GM23248 (cell line): ENCODE measurements around the gene ZNF638. TPM values are rescaled to one million over a fixed set of nuclear protein-coding genes. Genes with fewer than 3 reads are reported as not detected.
A peak's percentile ranks its signal among the peaks of the same experiment; 100 is the strongest.

ENCODE experiments used
- DNase-seq: peaks from one replicate; pipeline ENCODE4 v3.0.0-alpha.2; 2015
- H2AFZ ChIP-seq: fragments of 200-600 bp; sonication (generic); 2 replicates; pipeline ENCODE4 v1.6.1; 2016; ENCODE audit warnings: antibody characterized with exemption
- H3F3A ChIP-seq: fragments of 200-600 bp; sonication (generic); 2 replicates; pipeline ENCODE4 v1.6.1; 2016; ENCODE audit warnings: mild to moderate bottlenecking, antibody characterized with exemption, mixed run types; ENCODE audit not compliant: insufficient read depth
- H3K27ac ChIP-seq: fragments of 200-600 bp; sonication (generic); 2 replicates; pipeline ENCODE4 v1.5.1; 2016; ENCODE audit warnings: mild to moderate bottlenecking
- H3K27me3 ChIP-seq: fragments of 200-600 bp; sonication (generic); replicated peaks from 2 replicates; pipeline ENCODE4 v1.6.1; 2016; ENCODE audit warnings: mild to moderate bottlenecking; ENCODE audit not compliant: insufficient read depth
- H3K36me3 ChIP-seq: fragments of 200-600 bp; sonication (generic); 2 replicates; pipeline ENCODE4 v1.6.1; 2016; ENCODE audit warnings: low read depth, mild to moderate bottlenecking
- H3K4me1 ChIP-seq: fragments of 200-600 bp; sonication (generic); 2 replicates; pipeline ENCODE4 v1.6.1; 2016; ENCODE audit warnings: mild to moderate bottlenecking; ENCODE audit not compliant: insufficient read depth
- H3K4me2 ChIP-seq: fragments of 200-600 bp; sonication (generic); one replicate; pipeline ENCODE4 v1.6.1; 2016; ENCODE audit warnings: mild to moderate bottlenecking; ENCODE audit not compliant: unreplicated experiment
- H3K4me3 ChIP-seq: fragments of 200-600 bp; sonication (generic); 2 replicates; pipeline ENCODE4 v1.5.1; 2016; ENCODE audit warnings: mild to moderate bottlenecking
- H3K79me2 ChIP-seq: fragments of 200-600 bp; sonication (generic); 2 replicates; pipeline ENCODE4 v1.6.1; 2016; ENCODE audit warnings: mild to moderate bottlenecking; ENCODE audit not compliant: insufficient read depth
- H3K9ac ChIP-seq: fragments of 200-600 bp; sonication (generic); 2 replicates; pipeline ENCODE4 v1.6.1; 2016; ENCODE audit warnings: mild to moderate bottlenecking
- H3K9me2 ChIP-seq: fragments of 200-600 bp; sonication (generic); 2 replicates; pipeline ENCODE4 v1.6.1; 2016; ENCODE audit warnings: mixed run types, mild to moderate bottlenecking, moderate library complexity; ENCODE audit not compliant: insufficient read depth
- H3K9me3 ChIP-seq: fragments of 200-600 bp; sonication (generic); one replicate; pipeline ENCODE4 v1.6.1; 2017; ENCODE audit warnings: low read depth
- H4K20me1 ChIP-seq: fragments of 200-600 bp; sonication (generic); 2 replicates; pipeline ENCODE4 v1.6.0; 2016; ENCODE audit not compliant: insufficient read depth
- EZH2 ChIP-seq: fragments of 200-600 bp; sonication (generic); IDR thresholded peaks from 2 replicates; pipeline ENCODE4 v1.6.1; 2018; ENCODE audit warnings: antibody characterized with exemption, mild to moderate bottlenecking; ENCODE audit not compliant: insufficient read depth, poor library complexity, severe bottlenecking
- EZH2phosphoT487 ChIP-seq: fragments of 200-600 bp; sonication (generic); IDR thresholded peaks from 2 replicates; pipeline ENCODE4 v1.6.1; 2018; ENCODE audit warnings: antibody characterized with exemption, moderate library complexity, mild to moderate bottlenecking, low read depth; ENCODE audit not compliant: insufficient read depth
- WGBS, 2 experiments: methylation state at CpG; one replicate each; pipeline ENCODE4 v1.1.6; 2015 to 2017; ENCODE audit warnings: low lambda C conversion rate in 2 of 2, low coverage in 1 of 2; ENCODE audit errors: missing lambda C conversion rate in 2 of 2; 5-methylcytosine and 5-hydroxymethylcytosine counted together
- in situ Hi-C: fragments of 300-500 bp; cut with MboI; formaldehyde crosslinking; loops from 2 replicates; pipeline ENCODE4 v1.15.0; 2020
- polyA plus RNA-seq: library from polyadenylated mRNA; unstranded; fragments of >200 nt; fragmentation: Nextera tagmentation; extraction: Ambion mirVana; gene quantifications from 2 replicates; pipeline ENCODE4 v1.2.1, GENCODE V29; 2016
- total RNA-seq: library from RNA; depleted of rRNA; stranded (reverse); fragments of >200 nt; shearing (Covaris generic); gene quantifications from 2 replicates; pipeline ENCODE4 v1.2.3, GENCODE V29; 2014

The ZNF638 gene
- total and polyA plus RNA-seq, 2 experiments from 2014 or later, result 44.0 to 83.0 TPM

DNA sequence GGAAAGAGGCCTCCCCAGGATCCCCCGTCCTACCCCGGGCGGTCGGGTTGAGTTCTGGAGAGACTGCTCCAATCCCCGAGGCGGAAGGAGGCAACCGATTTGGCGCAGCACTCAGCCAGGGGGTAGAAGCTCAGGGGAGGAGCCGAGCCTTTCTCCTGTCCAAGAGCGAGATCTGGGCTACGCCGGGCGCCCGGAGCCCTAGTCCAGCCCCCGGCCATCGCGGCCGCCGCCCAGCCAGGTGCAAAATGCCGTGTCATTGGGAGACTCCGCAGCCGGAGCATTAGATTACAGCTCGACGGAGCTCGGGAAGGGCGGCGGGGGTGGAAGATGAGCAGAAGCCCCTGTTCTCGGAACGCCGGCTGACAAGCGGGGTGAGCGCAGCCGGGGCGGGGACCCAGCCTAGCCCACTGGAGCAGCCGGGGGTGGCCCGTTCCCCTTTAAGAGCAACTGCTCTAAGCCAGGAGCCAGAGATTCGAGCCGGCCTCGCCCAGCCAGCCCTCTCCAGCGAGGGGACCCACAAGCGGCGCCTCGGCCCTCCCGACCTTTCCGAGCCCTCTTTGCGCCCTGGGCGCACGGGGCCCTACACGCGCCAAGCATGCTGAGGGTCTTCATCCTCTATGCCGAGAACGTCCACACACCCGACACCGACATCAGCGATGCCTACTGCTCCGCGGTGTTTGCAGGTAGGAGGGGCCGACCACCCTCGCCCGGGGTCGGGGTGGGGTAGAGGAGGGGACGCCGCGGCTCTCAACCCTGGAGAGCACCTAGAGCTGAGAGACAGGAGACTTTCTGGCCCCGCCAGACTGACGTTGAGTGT is 122.0 kb downstream of the ZNF638 start, which contains the start of gene DYSF:
DYSF (plus strand) TSS at position 158 of the 817 bp plus-strand sequence.
- Histone ChIP-seq H3K4me1 (peaks cover 10% of the 10 kb centered on the region; the same call in 1 of the 2 replicates), H3K9me2 (no peaks in the 10 kb centered on the region), H3K27ac (no peak within 1 kb of the TSS), H3K4me3 (peak within 1 kb of the TSS; percentile 67), H3K9ac (peak within 1 kb of the TSS; percentile 41), H3K79me2 (no peaks in the 10 kb centered on the region), H3K27me3 (peaks cover 10% of the 10 kb centered on the region; the same call in 1 of the 2 replicates), H3K9me3 (no peaks in the 10 kb centered on the region), H3K4me2 (peak within 1 kb of the TSS; percentile 69), H3K36me3 (no peaks in the 10 kb centered on the region), H2AFZ (peak within 1 kb of the TSS; percentile 80), H4K20me1 (no peaks in the 10 kb centered on the region), H3F3A (no peaks in the 10 kb centered on the region)
- in situ Hi-C loops, result no loop called here
- TF ChIP-seq EZH2 (no peak), EZH2phosphoT487 (no peak)
- WGBS, 2 experiments, result 3 to 4% methylated on average over 57 to 66 of the region's 66 CpGs
- peak; percentile 57 for DNase-seq

DNA sequence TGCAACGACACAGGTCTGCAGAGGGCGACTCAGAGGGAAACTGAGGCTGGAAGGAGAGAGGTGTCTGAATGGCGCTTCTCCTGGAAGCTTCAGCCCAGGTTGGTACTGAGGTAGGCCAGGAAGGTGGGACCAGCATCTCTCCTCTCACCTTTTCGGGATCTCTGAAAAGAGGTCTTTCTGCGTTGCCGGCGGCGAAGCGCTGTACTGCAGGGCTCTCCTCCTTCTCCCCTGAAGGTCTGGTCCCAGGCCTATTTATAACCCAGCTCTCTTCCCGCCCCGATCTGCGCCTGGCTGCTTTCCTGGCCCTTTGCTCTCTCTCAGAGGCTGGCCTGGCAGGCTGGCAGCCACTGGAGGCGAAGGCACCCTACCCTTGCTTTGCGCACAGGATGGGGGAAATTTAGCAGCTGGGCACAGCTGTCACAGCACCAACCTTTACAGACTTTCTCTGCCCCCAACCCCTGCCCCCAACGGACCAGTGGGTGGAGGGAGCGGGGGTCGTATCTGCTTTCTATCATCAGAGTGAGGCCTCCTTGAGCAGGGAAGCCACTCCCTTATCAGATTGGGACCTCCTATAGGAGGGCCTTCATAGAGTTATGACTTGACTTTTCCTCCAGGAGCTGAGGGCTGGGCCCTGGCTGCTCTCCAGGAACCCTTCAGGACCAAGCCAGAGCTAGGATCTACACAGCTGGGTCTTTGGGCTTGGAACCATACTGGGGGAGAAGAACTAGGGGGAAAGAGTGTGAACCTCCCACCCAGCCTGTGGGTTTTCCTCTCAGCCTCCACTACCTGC is 122.8 kb downstream of the ZNF638 start:
- Histone ChIP-seq H3K9me3 (no peaks in the 10 kb centered on the region), H2AFZ (no peak overlapping the region), H3K9ac (no peak overlapping the region), H3K4me2 (peak overlapping the region; percentile 69), H3K79me2 (no peaks in the 10 kb centered on the region), H4K20me1 (no peaks in the 10 kb centered on the region), H3K4me3 (peak overlapping the region; percentile 67), H3K9me2 (no peaks in the 10 kb centered on the region), H3F3A (no peaks in the 10 kb centered on the region), H3K36me3 (no peaks in the 10 kb centered on the region), H3K27me3 (peaks cover 10% of the 10 kb centered on the region; the same call in 1 of the 2 replicates), H3K27ac (no peak overlapping the region), H3K4me1 (peaks cover 10% of the 10 kb centered on the region; the same call in 1 of the 2 replicates)
- WGBS, 2 experiments, result 37 to 48% methylated on average over 17 of the region's 17 CpGs
- in situ Hi-C loops, result no loop called here
- TF ChIP-seq EZH2, result no peak
- no peak for TF ChIP-seq EZH2phosphoT487
- no peak for DNase-seq

DNA sequence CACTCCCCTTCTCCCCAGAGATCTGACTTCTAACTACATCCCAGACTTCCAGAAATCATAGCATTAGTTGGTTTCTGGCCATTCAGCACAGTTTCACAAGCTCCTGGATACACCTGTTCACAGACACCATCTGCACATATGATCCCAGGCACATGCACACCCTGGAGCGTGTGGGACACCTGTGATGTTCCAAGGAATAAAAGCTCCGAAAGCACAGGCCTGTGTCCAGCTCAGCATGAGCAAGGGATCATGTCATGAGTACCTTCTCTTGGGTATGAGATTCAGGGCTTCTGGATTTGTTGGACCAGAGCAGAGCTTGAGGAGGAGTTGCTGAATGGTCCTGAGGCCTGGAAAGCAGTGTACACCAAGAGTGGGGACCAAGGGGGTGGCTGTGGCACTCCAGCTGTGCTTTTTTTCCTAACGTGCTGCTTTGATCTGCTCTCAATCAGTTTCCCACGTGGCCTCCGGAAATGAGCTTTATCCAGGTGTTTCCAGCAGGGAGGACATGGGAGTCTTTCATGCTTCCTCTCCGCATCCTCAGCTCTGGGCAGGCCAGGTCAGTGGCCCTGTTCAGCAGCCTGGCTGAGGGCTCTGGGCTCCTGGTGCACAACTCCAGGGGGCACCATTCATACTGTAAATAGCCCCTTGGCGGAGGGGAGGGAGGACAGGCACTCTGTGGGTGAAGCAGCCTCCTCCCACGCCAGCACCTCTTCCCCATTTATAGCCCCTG is 123.6 kb downstream of the ZNF638 start:
- in situ Hi-C loops, result no loop called here
- no peaks in the 10 kb centered on the region for H3K36me3 ChIP-seq
- no peak for DNase-seq
- H3K4me3 ChIP-seq, result no peak overlapping the region
- H3K4me1 ChIP-seq, result peaks cover 10% of the 10 kb centered on the region; the same call in 1 of the 2 replicates
- no peak overlapping the region for H3K27ac ChIP-seq
- H3K27me3 ChIP-seq, result peaks cover 10% of the 10 kb centered on the region; the same call in 1 of the 2 replicates
- no peak overlapping the region for H2AFZ ChIP-seq
- H3K9me2 ChIP-seq, result no peaks in the 10 kb centered on the region
- H4K20me1 ChIP-seq, result no peaks in the 10 kb centered on the region
- no peaks in the 10 kb centered on the region for H3F3A ChIP-seq
- no peak overlapping the region for H3K9ac ChIP-seq
- no peaks in the 10 kb centered on the region for H3K9me3 ChIP-seq
- H3K79me2 ChIP-seq, result no peaks in the 10 kb centered on the region
- H3K4me2 ChIP-seq, result no peak overlapping the region
- 64 to 66% methylated on average over 8 of the region's 8 CpGs for WGBS, 2 experiments
- TF ChIP-seq EZH2 (no peak), EZH2phosphoT487 (no peak)
